Lower lobe of right lung (tissue), 2 donors: Measurements from ENCODE around the gene SOCS7. TPM values are rescaled to one million over a fixed set of nuclear protein-coding genes. Genes with fewer than 3 reads are reported as not detected.
A peak's percentile ranks its signal among the peaks of the same experiment; 100 is the strongest.

Source experiments
- ATAC-seq, 2 donors: fragments of 200-7000 bp; cut with Tn5 transposase; one replicate each; pipeline ENCODE4 v1.9.1; 2020 to 2022; ENCODE audit warnings: mild to moderate bottlenecking in 2 of 2, moderate library complexity in 2 of 2
- DNase-seq: peaks from one replicate; pipeline ENCODE4 v3.0.0-alpha.2; 2020
- H3K27ac ChIP-seq: fragments of 200-600 bp; one replicate; pipeline ENCODE4 v1.8.0; 2022
- H3K27me3 ChIP-seq: fragments of 200-600 bp; one replicate; pipeline ENCODE4 v1.8.0; 2022; ENCODE audit warnings: low read depth
- H3K36me3 ChIP-seq: fragments of 200-600 bp; one replicate; pipeline ENCODE4 v1.8.0; 2022; ENCODE audit warnings: mild to moderate bottlenecking
- H3K4me1 ChIP-seq: fragments of 200-600 bp; one replicate; pipeline ENCODE4 v1.8.0; 2022
- H3K4me3 ChIP-seq: fragments of 200-600 bp; one replicate; pipeline ENCODE4 v1.8.0; 2022; ENCODE audit warnings: mild to moderate bottlenecking
- H3K9me3 ChIP-seq: fragments of 200-600 bp; one replicate; pipeline ENCODE4 v1.8.0; 2022
- CTCF ChIP-seq: fragments of 200-600 bp; IDR thresholded peaks from one replicate; pipeline ENCODE4 v1.8.0; 2022; ENCODE audit warnings: antibody characterized with exemption, mild to moderate bottlenecking
- intact Hi-C: fragments of 100-400 bp; cut with DNase I; formaldehyde crosslinking; loops from one replicate; pipeline ENCODE4 v1.11.0; 2022
- total RNA-seq: library from RNA; stranded (reverse); fragmentation: NEBNext Ultra II Directional; extraction: Animal tissue kit (Norgen Biotek cat#: 25700); gene quantifications from one replicate; pipeline ENCODE4 v1.2.1, GENCODE V29; 2021
- donor health status: DM: no; HTN: yes; CAD: no; lungs with severe emphysema.

SOCS7 gene
- total RNA-seq, 1 donor from 2014 or later = 23.0 TPM

DNA sequence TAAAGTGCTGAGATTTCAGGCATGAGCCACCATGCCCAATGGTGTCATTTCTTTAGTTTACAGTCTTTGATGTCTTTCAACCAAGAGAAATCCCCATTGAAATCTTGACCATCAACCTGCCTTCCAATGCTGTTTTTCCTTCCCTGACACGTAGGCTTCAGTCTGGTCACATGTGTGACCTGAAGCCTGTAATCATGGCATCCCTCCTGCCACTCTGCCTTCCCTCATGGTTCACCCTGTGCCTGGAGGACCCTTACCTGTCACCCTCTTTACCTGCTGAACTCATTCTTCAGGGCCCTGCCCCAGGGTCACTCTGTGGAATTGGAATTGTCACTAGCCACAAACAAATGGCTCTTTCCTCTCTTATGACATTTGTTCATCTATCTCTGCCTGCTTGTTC lies 58.6 kb downstream of the SOCS7 start:
- Histone ChIP-seq H3K27me3 (peaks cover 4% of the 10 kb centered on the region), H3K4me3 (no peak overlapping the region), H3K36me3 (no peaks in the 10 kb centered on the region), H3K9me3 (no peaks in the 10 kb centered on the region), H3K27ac (no peak overlapping the region), H3K4me1 (peaks cover 8% of the 10 kb centered on the region)
- TF ChIP-seq CTCF = no peak
- no peak for ATAC-seq
- intact Hi-C loops = no loop called here
- no peak for DNase-seq

- no peaks in the 10 kb centered on the region for H3K36me3 ChIP-seq
- ATAC-seq (peak; percentile 83), DNase-seq (peak; percentile 73)
- peak overlapping the region; percentile 29 for H3K4me3 ChIP-seq
- H3K4me1 ChIP-seq = peaks cover 17% of the 10 kb centered on the region
- no peak for TF ChIP-seq CTCF
- peak overlapping the region; percentile 78 for H3K27ac ChIP-seq
- peaks cover 43% of the 10 kb centered on the region for H3K27me3 ChIP-seq
- intact Hi-C loops = no loop called here
- no peaks in the 10 kb centered on the region for H3K9me3 ChIP-seq
Observed at GRCh38 chr17:38415250-38416194, 63.9 kb downstream of the SOCS7 start.

DNA sequence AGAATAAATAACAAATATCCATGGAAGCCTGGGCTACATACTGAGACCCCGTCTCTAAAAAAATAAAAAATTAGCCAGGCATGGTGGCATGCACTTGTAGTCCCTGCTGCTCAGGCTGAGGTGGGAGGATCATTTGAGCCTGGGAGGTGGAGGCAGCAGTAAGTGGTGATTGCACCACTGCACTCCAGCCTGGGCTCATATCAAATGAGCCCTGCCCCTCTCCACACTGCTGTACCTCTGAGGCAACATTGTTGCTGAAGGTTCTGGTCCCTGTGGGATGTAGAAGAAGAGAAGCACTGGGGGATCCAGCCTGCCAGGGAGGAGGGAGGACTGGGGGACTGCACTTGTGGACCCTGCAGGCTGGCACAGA lies 65.2 kb downstream of the SOCS7 start:
- Histone ChIP-seq H3K4me1 (peaks cover 22% of the 10 kb centered on the region), H3K9me3 (no peaks in the 10 kb centered on the region), H3K27me3 (peaks cover 47% of the 10 kb centered on the region), H3K4me3 (no peak overlapping the region), H3K27ac (no peak overlapping the region), H3K36me3 (no peaks in the 10 kb centered on the region)
- TF ChIP-seq CTCF = no peak
- peak; percentile 54 to 59 for ATAC-seq
- intact Hi-C loops = no loop called here
- DNase-seq = peak; percentile 73

GRCh38 chr17:38417210-38417951 lies 65.7 kb downstream of the SOCS7 start:
- intact Hi-C loops = no loop called here

More at GRCh38 chr17:38417210-38417951, 65.7 kb downstream of the SOCS7 start:
- no peak for ATAC-seq
- Histone ChIP-seq H3K36me3 (no peaks in the 10 kb centered on the region), H3K4me3 (no peak overlapping the region), H3K9me3 (no peaks in the 10 kb centered on the region), H3K27ac (no peak overlapping the region), H3K27me3 (peaks cover 53% of the 10 kb centered on the region), H3K4me1 (peaks cover 25% of the 10 kb centered on the region)
- no peak for DNase-seq
- no peak for TF ChIP-seq CTCF
